COLO829 (cell line): Measurements from ENCODE around the gene RRP7A.
A peak's percentile ranks its signal among the peaks of the same experiment; 100 is the strongest.
"Not testable (repeated sequence)": the region's sequence is repeated elsewhere in the genome, so short reads cannot be mapped to it uniquely, and the experiment has no call there.

Source experiments
- DNase-seq: peaks from one replicate; pipeline ENCODE4 v3.0.0; 2012; ENCODE audit warnings: low spot score

The RRP7A gene

GRCh38 chr22:42535082-42535731 is 15.6 kb upstream of the RRP7A start:
- DNase-seq: not testable (repeated sequence)

GRCh38 chr22:42533638-42533977 is 14.0 kb upstream of the RRP7A start:
- no peak for DNase-seq

DNA sequence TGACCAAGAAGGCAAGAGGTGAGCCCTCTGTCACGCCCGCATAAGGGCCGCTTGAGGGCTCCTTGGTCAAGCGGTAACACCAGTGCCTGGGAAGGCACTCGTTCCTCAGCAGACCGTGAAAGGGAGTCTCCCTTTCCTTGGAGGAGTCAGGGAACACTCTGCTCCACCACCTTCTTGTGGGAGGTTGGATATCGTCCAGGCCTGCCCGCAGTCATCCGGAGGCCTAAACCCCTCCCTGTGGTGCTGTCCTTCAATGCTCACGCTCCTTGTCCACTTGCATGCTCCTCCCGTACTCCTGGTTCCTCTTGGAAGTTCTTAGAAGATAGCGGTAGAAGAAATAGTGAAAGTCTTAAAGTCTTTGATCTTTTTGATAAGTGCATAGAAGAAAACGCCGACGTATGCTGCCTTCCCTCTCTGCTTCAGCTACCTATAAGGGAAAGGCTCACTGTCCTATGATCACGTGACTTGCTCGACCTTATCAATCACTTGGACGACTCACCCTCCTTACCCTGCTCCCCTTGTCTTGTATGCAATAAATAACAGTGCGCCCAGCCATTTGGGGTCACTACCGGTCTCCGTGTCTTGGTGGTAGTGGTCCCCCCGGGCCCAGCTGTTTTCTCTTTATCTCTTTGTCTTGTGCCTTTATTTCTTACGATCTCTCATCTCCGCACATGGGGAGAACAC is 11.9 kb upstream of the RRP7A start:
- DNase-seq: not testable (repeated sequence)

- DNase-seq: not testable (repeated sequence)
These were observed 9.8 kb upstream of the RRP7A start for GRCh38 chr22:42529435-42529834.

DNA sequence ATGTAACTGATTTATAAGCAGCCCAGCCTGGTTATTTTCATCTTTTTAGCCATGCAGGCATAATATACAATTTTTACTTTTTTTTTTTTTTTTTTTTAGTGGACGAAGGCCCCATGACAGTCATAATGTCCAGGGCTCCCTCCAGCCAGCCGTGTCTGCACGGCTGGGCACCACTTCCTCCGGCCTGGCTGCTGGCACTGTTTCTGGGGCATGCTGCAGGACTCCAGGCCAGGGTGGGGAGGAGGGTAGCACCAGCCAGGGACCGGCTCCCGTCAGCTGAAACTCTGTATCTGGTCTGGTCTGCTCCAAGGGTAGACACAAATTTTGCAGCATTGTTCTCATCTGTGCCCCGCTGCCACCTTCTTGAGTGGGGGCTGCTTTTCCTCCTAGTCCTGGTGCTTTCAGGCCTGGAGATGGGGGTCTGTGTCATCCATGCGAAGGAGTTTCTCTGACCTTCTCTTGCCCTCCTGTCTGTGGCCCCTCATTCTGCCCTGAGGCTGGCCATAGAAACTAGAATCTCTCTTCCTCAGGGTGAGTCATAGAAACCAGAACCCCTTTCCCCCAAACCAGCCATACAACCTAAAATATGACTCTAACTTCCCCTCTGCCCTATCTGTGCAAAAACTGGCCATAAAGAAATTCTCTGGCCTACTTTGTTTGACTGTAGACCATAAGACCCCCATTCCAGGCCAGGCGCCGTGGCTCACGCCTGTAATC is 9.2 kb upstream of the RRP7A start:
- DNase-seq: no peak

- DNase-seq: no peak
These were observed 3.0 kb upstream of the RRP7A start for GRCh38 chr22:42522546-42522945.

DNA sequence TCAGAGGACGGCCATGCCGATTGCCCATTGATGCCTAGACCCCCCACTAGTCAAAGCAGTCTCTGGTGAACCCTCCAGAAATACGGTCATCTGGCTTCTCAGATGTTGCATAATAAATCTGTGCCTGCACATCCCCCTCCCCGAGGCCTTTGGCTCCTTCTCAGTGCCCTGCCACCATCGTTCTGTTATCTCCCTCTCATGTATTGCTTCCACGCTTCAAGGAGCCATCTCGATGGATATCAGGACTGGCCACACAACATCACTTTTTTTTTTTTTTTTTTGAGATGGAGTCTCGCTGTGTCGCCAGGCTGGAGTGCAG is 1.6 kb upstream of the RRP7A start:
- DNase-seq: no peak

DNA sequence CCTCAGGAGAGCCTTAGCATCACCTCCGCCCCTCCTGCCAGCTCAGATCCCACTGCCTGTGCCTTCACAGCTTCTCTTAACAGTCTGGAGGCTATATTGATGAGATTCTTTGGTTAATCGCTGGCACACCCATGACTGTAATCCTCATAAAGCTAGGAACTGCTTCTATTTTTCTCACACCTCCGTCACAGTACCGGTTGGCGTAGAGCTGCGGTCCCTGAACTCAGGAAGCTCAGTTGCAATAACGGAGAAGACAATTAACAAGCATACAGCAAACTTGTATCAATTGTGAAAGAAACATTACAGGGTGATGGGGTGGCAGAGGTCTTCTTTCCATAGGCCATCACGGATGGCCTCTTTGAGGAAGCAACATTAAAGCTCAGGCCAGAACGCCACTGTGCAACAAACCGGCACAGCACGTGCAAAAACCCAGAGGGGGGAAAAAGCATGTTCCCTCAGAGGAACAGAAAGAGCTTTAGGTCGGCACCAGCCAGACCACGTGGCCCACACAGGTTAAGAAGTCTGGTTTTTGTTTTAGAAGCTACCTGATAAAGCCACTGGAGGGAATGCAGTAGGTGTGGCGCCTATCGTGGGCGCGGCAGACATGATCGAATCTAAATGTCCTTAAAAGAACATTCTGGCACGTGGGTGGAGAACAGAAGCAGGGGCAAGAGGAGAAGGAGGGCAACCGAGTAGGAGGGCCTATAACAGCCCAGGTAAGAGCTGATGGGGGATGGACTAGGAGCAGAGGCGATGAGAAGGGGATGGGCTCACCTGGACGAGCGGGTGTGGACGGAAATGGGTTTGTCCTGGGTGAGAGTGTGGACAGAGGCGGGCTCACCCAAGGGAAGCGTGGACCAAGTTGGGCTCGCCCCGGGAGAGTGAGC is 715 bp downstream of the RRP7A start:
- DNase-seq: not testable (repeated sequence)

DNA sequence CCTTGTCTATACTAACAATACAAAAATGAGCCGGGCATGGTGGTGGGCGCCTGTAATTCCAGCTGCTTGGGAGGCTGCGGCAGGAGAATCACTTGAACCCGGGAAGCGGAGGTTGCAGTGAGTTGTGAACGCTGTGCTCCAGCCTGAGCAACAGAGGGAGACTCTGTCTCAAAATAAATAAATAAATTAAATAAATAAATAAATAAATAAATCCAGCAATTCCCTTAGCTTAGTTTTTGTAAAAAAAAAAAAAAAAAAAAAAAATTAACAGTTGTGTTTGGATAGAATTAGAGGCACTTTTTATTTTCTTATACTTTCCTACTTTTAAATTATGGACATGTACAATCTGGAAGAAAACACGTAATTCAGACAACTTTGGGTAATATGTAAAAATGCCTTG is 2.5 kb downstream of the RRP7A start:
- DNase-seq: not testable (repeated sequence)

DNA sequence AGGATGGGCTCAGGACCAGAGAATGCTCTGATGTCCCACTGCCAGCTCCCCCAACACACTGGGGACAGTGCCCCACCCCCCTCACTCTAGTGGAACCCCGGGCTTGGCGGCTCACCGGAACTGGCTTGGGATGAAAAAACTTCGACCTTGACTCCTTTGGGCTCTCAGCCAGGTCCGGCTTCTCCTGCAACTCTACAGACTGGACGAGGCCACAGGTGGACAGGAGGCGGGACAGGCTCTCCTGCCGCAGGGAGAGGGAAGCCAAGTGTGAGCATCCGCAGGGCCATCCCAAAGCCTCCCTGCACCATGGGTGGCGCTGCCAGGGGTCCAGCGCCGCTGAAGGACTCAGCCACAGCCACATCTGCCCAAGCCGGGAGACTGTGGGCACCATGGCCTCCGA is 3.7 kb downstream of the RRP7A start:
- DNase-seq: no peak

GRCh38 chr22:42515304-42515703 is 4.3 kb downstream of the RRP7A start:
- DNase-seq: not testable (repeated sequence)

DNA sequence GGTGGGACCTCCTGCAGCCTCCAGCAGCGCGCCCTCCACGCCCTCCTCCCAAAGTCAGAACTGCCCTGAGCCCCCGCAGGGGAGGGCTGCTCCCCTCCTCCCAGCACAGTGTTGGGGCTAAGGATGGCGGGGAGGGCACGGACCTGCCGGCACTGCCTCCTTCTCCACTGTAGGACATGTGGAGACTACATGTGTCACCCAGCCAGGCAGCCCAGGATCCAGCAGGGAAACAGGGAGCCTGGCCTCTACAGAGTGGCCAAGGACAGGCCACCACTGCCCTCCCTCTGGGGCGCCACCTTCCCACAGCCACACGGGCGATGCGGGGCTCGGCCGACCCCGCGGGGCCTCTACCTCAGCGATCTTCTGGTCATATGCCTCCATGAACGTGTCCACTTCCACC is 5.3 kb downstream of the RRP7A start:
- DNase-seq: not testable (repeated sequence)

DNA sequence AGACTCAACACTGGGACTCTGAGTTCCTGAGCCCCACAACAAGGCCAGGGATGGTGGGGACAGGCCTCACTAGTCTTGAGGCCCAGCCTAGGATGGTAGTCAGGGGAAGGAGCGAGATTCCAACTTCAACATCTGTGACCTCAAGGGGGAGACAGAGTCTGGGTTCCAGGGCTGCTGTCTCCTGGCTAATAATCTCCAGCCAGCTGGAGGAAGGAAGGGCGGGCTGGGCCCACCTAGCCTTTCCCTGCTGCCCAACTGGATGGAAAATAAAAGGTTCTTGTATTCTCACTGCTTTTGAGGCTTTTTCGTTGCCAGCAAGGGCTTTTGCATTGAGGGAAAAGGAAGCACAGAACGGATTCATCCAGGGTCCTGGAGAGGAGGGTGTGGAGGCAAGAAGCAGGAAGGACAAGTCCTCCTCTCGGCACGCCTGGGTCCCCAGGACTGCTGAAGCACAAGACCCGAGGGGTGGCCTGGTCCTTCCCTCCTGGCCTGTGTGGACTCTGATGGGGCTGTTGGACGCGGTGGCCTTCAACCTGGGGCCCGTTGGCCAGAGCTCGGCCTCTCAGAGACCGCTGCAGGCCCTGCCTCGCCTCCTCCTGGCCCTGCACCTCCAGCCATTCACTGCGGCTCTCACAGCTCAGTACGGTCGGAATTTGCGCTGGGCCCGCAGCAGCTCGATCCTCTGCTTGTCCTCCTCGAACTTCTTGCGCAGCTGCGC is 7.2 kb downstream of the RRP7A start:
- DNase-seq: not testable (repeated sequence)

DNA sequence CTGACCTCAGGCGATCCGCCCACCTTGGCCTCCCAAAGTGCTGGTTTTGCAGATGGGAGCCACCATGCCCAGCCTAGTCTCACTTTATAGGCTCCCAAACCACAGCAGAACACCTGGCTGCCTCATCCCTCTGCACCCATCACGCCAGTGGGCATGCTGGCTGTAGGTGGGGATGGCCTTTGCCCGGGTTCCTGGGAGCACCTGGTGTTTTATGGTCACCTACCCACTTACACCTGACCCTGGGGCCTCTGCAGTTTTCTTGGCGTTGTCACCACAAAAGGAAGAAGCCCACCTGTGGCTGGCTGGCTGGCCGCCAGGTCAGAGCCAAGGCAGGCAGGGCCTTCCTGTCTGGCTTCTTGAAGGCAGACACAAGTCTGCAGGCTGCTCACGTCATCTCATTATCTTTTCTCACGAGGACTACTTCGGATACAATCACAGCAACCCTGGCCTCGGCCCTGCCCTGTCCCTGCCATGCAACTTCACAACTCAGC is 8.2 kb downstream of the RRP7A start:
- DNase-seq: no peak

- DNase-seq: no peak
These were observed 10.0 kb downstream of the RRP7A start for GRCh38 chr22:42509548-42509947.

DNA sequence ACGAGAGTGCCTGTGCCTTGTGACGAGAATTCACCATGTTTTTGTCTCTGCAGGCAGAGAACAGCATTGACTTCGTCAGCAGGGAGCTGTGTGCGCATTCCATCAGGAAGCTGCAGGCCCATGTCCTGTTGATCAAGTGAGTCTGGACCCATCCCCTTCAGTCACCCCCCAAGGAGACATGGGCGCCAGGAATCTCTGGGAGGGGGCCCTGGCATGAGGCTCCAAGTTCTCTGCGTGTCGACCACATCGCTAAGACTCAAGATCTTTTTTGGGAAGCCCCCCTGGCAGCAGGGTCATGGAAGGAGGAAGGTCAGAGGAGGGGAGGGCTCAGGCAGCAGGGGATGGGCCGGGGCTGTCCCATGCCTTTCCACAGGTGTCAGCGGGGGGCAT is 10.6 kb downstream of the RRP7A start:
- not testable (repeated sequence) for DNase-seq

- DNase-seq: not testable (repeated sequence)
These were observed 11.1 kb downstream of the RRP7A start for GRCh38 chr22:42508327-42508974.

DNA sequence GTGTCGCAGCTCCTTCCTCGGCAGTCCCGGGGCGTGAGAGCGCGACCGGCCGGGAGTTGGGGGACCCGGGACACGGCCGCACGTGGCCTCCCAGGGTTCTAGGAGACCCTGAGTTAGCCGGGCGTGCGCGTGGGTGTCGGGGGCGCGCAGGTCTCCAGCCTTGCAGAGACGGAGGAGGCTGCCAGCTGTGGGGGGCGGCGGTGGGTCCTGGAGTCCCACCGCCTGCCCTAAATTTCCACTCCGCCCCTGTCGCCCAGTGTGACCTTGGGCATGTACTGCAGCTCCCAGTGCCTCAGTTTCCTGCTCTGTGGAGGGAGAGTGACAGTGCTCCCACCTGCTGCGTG is 18.8 kb downstream of the RRP7A start:
- no peak for DNase-seq

DNA sequence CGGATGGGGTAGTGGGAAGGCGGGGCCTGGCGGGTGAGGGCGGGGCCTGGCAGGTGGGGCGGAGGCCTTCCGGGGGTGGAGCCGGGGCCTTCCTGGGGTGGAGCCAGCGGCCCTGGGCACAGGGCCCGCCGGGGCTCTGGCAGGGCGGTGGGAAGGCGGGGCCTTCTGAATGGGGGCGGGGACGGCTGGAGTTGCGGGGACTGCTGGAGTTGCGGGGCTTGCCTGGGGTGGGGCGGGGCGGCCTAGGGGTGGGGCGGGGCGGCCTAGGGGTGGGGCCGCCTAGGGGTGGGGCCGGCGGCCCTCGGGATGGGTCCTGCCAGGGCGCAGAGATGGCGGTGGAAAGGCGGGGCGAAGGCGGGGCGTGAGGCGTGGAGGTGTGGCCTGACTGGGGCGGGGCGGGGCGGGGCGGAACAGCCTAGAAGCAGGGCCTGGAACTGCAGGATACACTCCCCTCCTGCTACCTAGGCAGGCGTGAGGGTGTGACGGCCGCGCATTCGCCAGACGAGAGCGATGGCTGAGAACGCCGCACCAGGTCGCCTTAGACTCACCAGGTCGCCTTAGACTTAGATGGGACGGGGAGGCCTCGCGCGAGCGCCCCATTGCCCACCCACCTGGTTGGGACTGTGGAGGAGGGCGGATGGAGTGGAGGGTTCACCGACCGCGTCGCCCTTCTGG is 19.3 kb downstream of the RRP7A start:
- DNase-seq: peak; percentile 90

DNA sequence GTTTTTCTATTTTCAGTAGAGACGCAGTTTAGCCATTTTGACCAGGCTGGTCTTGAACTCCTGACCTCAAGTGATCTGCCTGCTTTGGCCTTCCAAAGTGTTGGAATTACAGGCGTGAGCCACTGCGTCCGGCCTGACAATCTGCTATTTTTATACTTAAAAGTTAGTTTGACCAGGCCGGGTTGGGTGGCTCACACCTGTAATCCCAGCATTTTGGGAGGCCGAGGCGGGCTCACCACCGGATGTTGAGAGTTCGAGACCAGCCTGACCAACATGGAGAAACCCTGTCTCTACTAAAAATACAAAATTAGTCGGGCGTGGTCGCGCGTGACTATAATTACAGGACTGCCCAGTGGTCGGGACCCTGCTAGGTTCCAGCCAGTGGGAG is 19.8 kb downstream of the RRP7A start:
- DNase-seq: not testable (repeated sequence)
